Fibroblast of the aortic adventitia (primary cell): ENCODE results near the gene SH2D1B. TPM values are rescaled to one million over a fixed set of nuclear protein-coding genes. Genes with fewer than 3 reads are reported as not detected.
"Not testable (repeated sequence)": the region's sequence is repeated elsewhere in the genome, so short reads cannot be mapped to it uniquely, and the experiment has no call there.

Source experiments
- DNase-seq: peaks from one replicate; pipeline ENCODE4 v3.0.0-alpha.2; 2010; ENCODE audit warnings: low read depth
- H3K4me3 ChIP-seq: 2 replicates; pipeline ENCODE4 v1.5.1; 2011; ENCODE audit warnings: low read depth, mild to moderate bottlenecking, control low read depth, low read length, moderate library complexity
- CTCF ChIP-seq: IDR thresholded peaks from 2 replicates; pipeline ENCODE4 v1.5.1; 2011; ENCODE audit warnings: mild to moderate bottlenecking, low read length, control low read depth, inconsistent platforms; ENCODE audit not compliant: insufficient read depth
- total RNA-seq: library from RNA; depleted of rRNA; stranded (reverse); fragments of >200 nt; gene quantifications from 2 replicates; pipeline ENCODE4 v1.2.3, GENCODE V29; 2012; ENCODE audit warnings: low replicate concordance

Gene SH2D1B
- total RNA-seq, 1 donor: under 0.01 TPM

GRCh38 chr1:162422662-162423375 lies 10.9 kb upstream of the SH2D1B start:
- DNase-seq: no peak
- no peak for TF ChIP-seq CTCF
- H3K4me3 ChIP-seq: no peak overlapping the region

- TF ChIP-seq CTCF: no peak
- H3K4me3 ChIP-seq: no peak overlapping the region
- no peak for DNase-seq
Observed at GRCh38 chr1:162421258-162422164, 9.6 kb upstream of the SH2D1B start.

- DNase-seq: no peak
- TF ChIP-seq CTCF: no peak
- no peak overlapping the region for H3K4me3 ChIP-seq
Observed at GRCh38 chr1:162420120-162420519, 8.2 kb upstream of the SH2D1B start.

GRCh38 chr1:162419450-162419931 lies 7.6 kb upstream of the SH2D1B start:
- not testable (repeated sequence) for H3K4me3 ChIP-seq, DNase-seq

GRCh38 chr1:162418584-162418983 lies 6.6 kb upstream of the SH2D1B start:
- not testable (repeated sequence) for DNase-seq, H3K4me3 ChIP-seq

- no peak for DNase-seq
- no peak for TF ChIP-seq CTCF
- H3K4me3 ChIP-seq: no peak overlapping the region
Observed at GRCh38 chr1:162417650-162418049, 5.7 kb upstream of the SH2D1B start.

- no peak for DNase-seq
- no peak overlapping the region for H3K4me3 ChIP-seq
- TF ChIP-seq CTCF: no peak
Observed at GRCh38 chr1:162416909-162417308, 5.0 kb upstream of the SH2D1B start.

- no peak overlapping the region for H3K4me3 ChIP-seq
- TF ChIP-seq CTCF: no peak
- no peak for DNase-seq
Observed at GRCh38 chr1:162416215-162416614, 4.3 kb upstream of the SH2D1B start.
